Fibroblast of skin of left biceps (primary cell): ENCODE measurements around the gene TMEM176B.

Experiments used
- DNase-seq, 2 experiments: peaks; one replicate each; pipeline ENCODE4 v3.0.0-alpha.2; 2013; ENCODE audit warnings: low read depth in 2 of 2

The TMEM176B gene

DNA sequence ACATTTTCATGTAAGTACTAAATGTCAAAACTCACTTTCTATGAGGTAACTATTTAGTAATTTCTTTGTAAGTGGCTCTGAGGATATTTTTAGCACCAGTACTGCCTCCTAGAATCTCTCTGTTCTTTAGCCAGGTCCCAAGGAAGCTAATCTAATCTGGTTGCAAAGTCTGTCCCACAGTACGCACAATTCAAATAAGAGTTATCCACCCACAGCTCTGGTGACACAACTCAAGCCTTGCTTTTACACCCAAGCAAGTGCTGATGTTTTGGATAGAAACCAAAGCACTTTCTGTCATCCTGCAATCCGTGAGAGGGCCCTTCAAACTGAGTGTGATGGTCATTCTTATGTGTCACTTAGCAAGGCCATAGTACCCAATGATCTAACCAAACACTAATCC lies 48.5 kb downstream of the TMEM176B start:
- DNase-seq = no peak

- no peak for DNase-seq
Observed at GRCh38 chr7:150748376-150748775, 51.8 kb downstream of the TMEM176B start.

DNA sequence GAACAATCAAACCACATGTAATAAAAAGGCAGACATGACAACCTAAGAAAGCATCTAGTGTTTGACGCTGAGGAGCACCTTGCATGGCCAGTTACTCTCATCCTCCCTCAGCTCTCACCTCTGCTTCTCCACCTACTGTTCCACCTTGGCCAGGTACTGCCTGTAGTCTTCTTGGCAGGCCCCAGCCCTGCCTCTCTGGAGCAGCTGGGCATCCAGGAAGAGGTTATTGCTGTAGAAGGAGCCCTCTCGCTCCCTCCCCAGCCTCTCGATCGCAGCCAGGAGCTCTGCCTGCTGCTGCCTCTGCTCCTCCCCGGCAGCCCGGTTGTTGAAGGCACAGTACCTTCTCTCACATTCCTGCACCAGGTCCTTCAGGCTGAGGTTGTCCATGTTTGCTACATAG lies 53.2 kb downstream of the TMEM176B start:
- no peak for DNase-seq

DNA sequence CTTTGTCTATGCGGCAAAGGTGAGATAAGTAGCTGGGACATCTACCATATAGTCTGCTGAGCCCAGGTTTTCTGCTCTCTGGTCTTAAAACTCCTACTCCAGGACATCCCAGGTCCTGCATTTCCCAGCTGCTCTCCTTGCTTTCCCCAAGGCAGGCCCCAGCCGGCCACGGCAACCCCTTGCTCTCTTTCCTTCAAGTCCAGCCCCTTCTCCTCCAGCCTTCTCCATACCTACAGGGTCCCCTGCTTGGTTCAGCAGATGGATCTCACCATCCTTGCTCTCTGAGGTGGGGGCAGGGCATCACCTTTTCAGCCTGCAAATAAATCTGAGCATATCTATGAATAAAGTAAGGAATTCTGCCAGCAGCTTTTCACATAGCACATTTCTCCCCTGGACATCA lies 54.3 kb downstream of the TMEM176B start:
- no peak for DNase-seq

DNA sequence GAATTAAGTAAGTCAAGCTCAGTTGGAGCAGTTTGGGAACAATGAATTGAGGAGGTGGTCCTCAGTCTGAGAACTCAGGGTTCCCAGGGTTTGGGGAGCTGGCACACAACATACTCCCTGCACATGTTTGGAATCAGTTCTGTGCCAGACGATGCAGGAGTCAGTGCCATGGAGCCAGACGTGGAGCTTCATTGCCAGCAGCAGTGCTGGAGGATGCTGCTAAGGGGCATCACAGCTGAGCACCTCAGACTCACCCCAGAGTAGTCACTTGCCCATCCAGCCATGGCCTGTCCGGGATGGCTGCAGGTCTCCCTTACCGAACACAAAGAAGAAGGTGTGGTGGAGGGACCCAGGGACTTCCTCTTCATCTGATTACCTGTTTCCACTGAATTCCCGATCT lies 55.1 kb downstream of the TMEM176B start:
- DNase-seq = no peak

DNA sequence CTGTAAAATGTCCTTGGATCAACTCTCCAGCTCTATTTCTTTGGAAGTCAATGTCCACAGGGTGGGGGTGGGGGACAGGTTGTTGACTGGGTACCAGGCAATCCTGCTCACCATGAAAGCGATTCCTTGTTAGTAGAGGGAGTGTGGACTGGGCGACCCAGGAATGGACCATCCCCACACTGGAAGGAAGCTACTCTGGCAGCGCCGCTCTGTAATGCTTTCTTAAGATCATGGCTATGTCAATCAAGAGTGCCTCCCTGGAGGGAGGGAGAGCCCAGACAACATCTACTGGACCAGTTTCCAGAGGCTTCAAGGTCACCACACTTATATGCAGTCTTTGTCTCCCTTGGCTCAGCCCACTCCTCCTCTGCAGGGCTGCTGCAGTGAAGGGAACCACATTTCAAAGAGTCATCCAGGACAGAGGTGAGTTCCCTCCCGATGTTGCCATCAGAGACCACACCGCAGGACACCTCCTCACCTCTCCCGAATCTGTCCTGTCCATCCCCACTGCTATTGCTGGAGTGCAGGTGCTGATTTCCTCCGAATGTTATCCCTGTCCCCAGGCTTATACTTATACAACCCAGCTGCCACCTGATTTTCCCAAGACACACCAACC lies 56.0 kb downstream of the TMEM176B start:
- DNase-seq = no peak

GRCh38 chr7:150742286-150742968 lies 57.7 kb downstream of the TMEM176B start:
- DNase-seq = no peak
